OCI-LY1 (cell line): Measurements from ENCODE around the gene CFH.

ENCODE experiments used
- H2AFZ ChIP-seq: fragments of 200-600 bp; sonication (generic), shearing (Covaris generic); 2 replicates; pipeline ENCODE4 v1.6.0; 2014; ENCODE audit warnings: antibody characterized with exemption, mild to moderate bottlenecking, low read length
- H3F3A ChIP-seq: fragments of 200-600 bp; sonication (generic), shearing (Covaris generic); 2 replicates; pipeline ENCODE4 v1.6.0; 2014; ENCODE audit warnings: mild to moderate bottlenecking, antibody characterized with exemption, low read length, moderate library complexity; ENCODE audit not compliant: insufficient read depth
- H3K27ac ChIP-seq: fragments of 200-600 bp; sonication (generic); 2 replicates; pipeline ENCODE4 v1.5.1; 2014; ENCODE audit warnings: low read length, mixed run types, mild to moderate bottlenecking, low read depth; ENCODE audit not compliant: poor library complexity, severe bottlenecking
- H3K27me3 ChIP-seq: fragments of 200-600 bp; sonication (generic); 2 replicates; pipeline ENCODE4 v1.6.0; 2014; ENCODE audit warnings: antibody characterized with exemption, mild to moderate bottlenecking, low read length, moderate library complexity; ENCODE audit not compliant: insufficient read depth
- H3K36me3 ChIP-seq: fragments of 200-600 bp; sonication (generic); 2 replicates; pipeline ENCODE4 v1.6.1; 2014; ENCODE audit warnings: mild to moderate bottlenecking, antibody characterized with exemption, low read length, moderate library complexity, mixed read lengths; ENCODE audit not compliant: insufficient read depth
- H3K4me1 ChIP-seq: fragments of 200-600 bp; sonication (generic); 2 replicates; pipeline ENCODE4 v1.5.1; 2014; ENCODE audit warnings: mild to moderate bottlenecking, low read length, moderate library complexity; ENCODE audit not compliant: insufficient read depth, severe bottlenecking
- H3K4me2 ChIP-seq: fragments of 200-600 bp; sonication (generic), shearing (Covaris generic); 2 replicates; pipeline ENCODE4 v1.6.1; 2014; ENCODE audit warnings: low read length
- H3K4me3 ChIP-seq: fragments of 200-600 bp; sonication (generic); 2 replicates; pipeline ENCODE4 v1.5.1; 2014; ENCODE audit warnings: low read length, low read depth, mild to moderate bottlenecking, mixed read lengths; ENCODE audit not compliant: poor library complexity, severe bottlenecking
- H3K79me2 ChIP-seq: fragments of 200-600 bp; shearing (Covaris generic); 2 replicates; pipeline ENCODE4 v1.6.1; 2016; ENCODE audit warnings: mixed run types, low read length, mixed read lengths; ENCODE audit not compliant: insufficient read depth
- H3K9ac ChIP-seq: fragments of 200-600 bp; sonication (generic), shearing (Covaris generic); 2 replicates; pipeline ENCODE4 v1.6.1; 2014; ENCODE audit warnings: mild to moderate bottlenecking, low read length, mixed read lengths
- H3K9me2 ChIP-seq: fragments of 200-600 bp; sonication (generic), shearing (Covaris generic); 2 replicates; pipeline ENCODE4 v1.6.1; 2014; ENCODE audit warnings: low read depth, mild to moderate bottlenecking, low read length, mixed read lengths
- H3K9me3 ChIP-seq: fragments of 200-600 bp; shearing (Covaris generic); 2 replicates; pipeline ENCODE4 v1.6.1; 2014; ENCODE audit warnings: low read length, mixed read lengths
- H4K20me1 ChIP-seq: fragments of 200-600 bp; sonication (generic), shearing (Covaris generic); 2 replicates; pipeline ENCODE4 v1.6.0; 2016; ENCODE audit warnings: mild to moderate bottlenecking, low read length; ENCODE audit not compliant: insufficient read depth
- CTCF ChIP-seq: fragments of 200-600 bp; sonication (generic), shearing (Covaris generic); IDR thresholded peaks from 2 replicates; pipeline ENCODE4 v1.5.1; 2017; ENCODE audit warnings: mild to moderate bottlenecking, antibody characterized with exemption, low read length, moderate library complexity, mixed read lengths
- EZH2 ChIP-seq: fragments of 200-600 bp; sonication (generic), shearing (Covaris generic); IDR thresholded peaks from 2 replicates; pipeline ENCODE4 v1.8.0; 2017; ENCODE audit warnings: borderline replicate concordance, mixed run types, mild to moderate bottlenecking, antibody characterized with exemption, low read length, moderate library complexity, mixed read lengths

Gene CFH

GRCh38 chr1:196685506-196685905, 33.7 kb downstream of the CFH start:
- Histone ChIP-seq H3K9ac (no peak overlapping the region), H3K4me3 (no peak overlapping the region), H4K20me1 (no peaks in the 10 kb centered on the region), H3K9me3 (no peaks in the 10 kb centered on the region), H3F3A (no peaks in the 10 kb centered on the region), H3K4me1 (no peaks in the 10 kb centered on the region), H3K27ac (no peak overlapping the region), H3K36me3 (no peaks in the 10 kb centered on the region), H3K79me2 (no peaks in the 10 kb centered on the region), H3K9me2 (no peaks in the 10 kb centered on the region), H3K4me2 (no peak overlapping the region), H2AFZ (no peak overlapping the region), H3K27me3 (no peaks in the 10 kb centered on the region)
- TF ChIP-seq EZH2 = no peak
- TF ChIP-seq CTCF = no peak

- H3K79me2 ChIP-seq = no peaks in the 10 kb centered on the region
- H3F3A ChIP-seq = no peaks in the 10 kb centered on the region
- no peak overlapping the region for H3K27ac ChIP-seq
- H3K9me2 ChIP-seq = no peaks in the 10 kb centered on the region
- H3K4me3 ChIP-seq = no peak overlapping the region
- H2AFZ ChIP-seq = no peak overlapping the region
- no peak overlapping the region for H3K4me2 ChIP-seq
- H3K27me3 ChIP-seq = no peaks in the 10 kb centered on the region
- H3K9me3 ChIP-seq = no peaks in the 10 kb centered on the region
- no peak for TF ChIP-seq CTCF
- H3K4me1 ChIP-seq = no peaks in the 10 kb centered on the region
- no peaks in the 10 kb centered on the region for H4K20me1 ChIP-seq
- H3K9ac ChIP-seq = no peak overlapping the region
- no peaks in the 10 kb centered on the region for H3K36me3 ChIP-seq
Measured at GRCh38 chr1:196689001-196689400, 37.2 kb downstream of the CFH start.

GRCh38 chr1:196690582-196690981, 38.7 kb downstream of the CFH start:
- no peaks in the 10 kb centered on the region for H3K36me3 ChIP-seq
- no peak overlapping the region for H2AFZ ChIP-seq
- H3K4me1 ChIP-seq = no peaks in the 10 kb centered on the region
- H3K4me3 ChIP-seq = no peak overlapping the region
- H3F3A ChIP-seq = no peaks in the 10 kb centered on the region
- no peaks in the 10 kb centered on the region for H4K20me1 ChIP-seq
- H3K27ac ChIP-seq = no peak overlapping the region
- no peak overlapping the region for H3K4me2 ChIP-seq
- no peaks in the 10 kb centered on the region for H3K9me2 ChIP-seq
- H3K9ac ChIP-seq = no peak overlapping the region
- no peaks in the 10 kb centered on the region for H3K27me3 ChIP-seq
- H3K79me2 ChIP-seq = no peaks in the 10 kb centered on the region
- TF ChIP-seq CTCF = no peak
- TF ChIP-seq EZH2 = no peak
- H3K9me3 ChIP-seq = no peaks in the 10 kb centered on the region
